ENCODE results near the gene PIK3CG. TPM values are rescaled to one million over a fixed set of nuclear protein-coding genes. Genes with fewer than 3 reads are reported as not detected.
"Not testable (repeated sequence)": the region's sequence is repeated elsewhere in the genome, so short reads cannot be mapped to it uniquely, and the experiment has no call there.

PIK3CG gene
- total RNA-seq, 6 donors from 2014 or later: 7.1 to 21.9 (median 10.1) TPM

DNA sequence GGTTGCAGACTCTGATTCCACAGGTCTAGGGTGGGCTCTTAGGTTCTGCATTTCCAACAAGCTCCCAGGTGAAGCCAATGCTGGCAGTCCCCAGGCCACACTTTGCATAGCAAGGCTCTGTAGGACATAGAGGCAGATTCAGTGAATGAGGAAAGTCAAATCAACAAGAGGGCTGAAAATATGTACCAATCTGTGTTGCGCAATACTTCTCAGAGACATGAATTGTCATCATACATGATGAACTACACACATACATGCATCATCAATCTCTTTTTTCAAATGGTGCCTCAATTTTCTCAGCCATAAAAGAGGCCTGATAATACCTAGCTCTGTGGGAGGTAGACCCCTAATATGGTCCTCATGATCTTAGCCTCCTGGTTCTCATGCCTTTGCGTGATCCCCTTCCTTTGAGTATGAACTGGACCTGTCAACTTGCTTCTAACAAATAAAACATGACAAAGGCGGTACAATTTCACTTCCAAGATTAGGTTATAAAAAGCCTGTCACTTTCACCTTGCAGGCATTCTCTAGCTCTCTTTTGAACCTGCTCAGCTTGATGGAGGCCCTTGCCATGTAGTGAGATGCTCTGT, 49.0 kb downstream of the PIK3CG start:
- Histone ChIP-seq H3K4me1 (no peaks in the 10 kb centered on the region), H3K27ac (no peak overlapping the region), H3K36me3 (no peaks in the 10 kb centered on the region), H3K9me3 (no peaks in the 10 kb centered on the region), H3K27me3 (no peaks in the 10 kb centered on the region), H3K4me3 (no peak overlapping the region)
- DNase-seq (no peak), ATAC-seq (ENCODE audit: low FRiP score in 2 of 2) (no peak)
- TF ChIP-seq POLR2A (IDR thresholded peaks at IDR 0.05): no peak
- no peak for TF ChIP-seq EP300 (IDR thresholded peaks at IDR 0.05)
- TF ChIP-seq, protein P1, sequence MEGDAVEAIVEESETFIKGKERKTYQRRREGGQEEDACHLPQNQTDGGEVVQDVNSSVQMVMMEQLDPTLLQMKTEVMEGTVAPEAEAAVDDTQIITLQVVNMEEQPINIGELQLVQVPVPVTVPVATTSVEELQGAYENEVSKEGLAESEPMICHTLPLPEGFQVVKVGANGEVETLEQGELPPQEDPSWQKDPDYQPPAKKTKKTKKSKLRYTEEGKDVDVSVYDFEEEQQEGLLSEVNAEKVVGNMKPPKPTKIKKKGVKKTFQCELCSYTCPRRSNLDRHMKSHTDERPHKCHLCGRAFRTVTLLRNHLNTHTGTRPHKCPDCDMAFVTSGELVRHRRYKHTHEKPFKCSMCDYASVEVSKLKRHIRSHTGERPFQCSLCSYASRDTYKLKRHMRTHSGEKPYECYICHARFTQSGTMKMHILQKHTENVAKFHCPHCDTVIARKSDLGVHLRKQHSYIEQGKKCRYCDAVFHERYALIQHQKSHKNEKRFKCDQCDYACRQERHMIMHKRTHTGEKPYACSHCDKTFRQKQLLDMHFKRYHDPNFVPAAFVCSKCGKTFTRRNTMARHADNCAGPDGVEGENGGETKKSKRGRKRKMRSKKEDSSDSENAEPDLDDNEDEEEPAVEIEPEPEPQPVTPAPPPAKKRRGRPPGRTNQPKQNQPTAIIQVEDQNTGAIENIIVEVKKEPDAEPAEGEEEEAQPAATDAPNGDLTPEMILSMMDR (IDR thresholded peaks at IDR 0.05): no peak
- no peak for TF ChIP-seq POLR2AphosphoS5 (IDR thresholded peaks at IDR 0.05)
- 98 to 99% methylated on average over 3 of the region's 3 CpGs for WGBS, 2 donors

DNA sequence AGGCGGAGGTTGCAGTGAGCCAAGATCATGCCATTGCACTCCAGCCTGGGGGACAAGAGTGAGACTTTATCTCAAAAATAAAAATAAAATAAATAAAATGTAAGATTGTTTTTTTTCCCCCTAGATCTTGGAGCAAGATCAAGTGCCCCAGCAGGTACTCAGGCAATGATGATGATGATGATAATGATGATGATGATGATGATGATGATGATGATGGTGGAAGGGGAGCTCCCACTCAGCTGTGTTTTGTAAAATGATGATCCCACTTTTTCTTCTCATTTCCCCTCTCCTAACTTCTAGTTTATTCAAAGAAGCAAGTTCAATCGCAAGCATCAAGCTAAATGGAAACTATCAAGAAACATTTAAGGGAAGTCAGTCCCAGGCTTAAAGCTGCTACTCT, 50.3 kb downstream of the PIK3CG start:
- Histone ChIP-seq H3K36me3 (no peaks in the 10 kb centered on the region), H3K4me3 (no peak overlapping the region), H3K27me3 (no peaks in the 10 kb centered on the region), H3K27ac (no peak overlapping the region), H3K9me3 (no peaks in the 10 kb centered on the region), H3K4me1 (no peaks in the 10 kb centered on the region)
- 89 to 90% methylated on average over 2 of the region's 2 CpGs for WGBS, 2 donors
- TF ChIP-seq POLR2A (IDR thresholded peaks at IDR 0.05): no peak
- no peak for TF ChIP-seq EP300 (IDR thresholded peaks at IDR 0.05)
- no peak for TF ChIP-seq POLR2AphosphoS5 (IDR thresholded peaks at IDR 0.05)
- TF ChIP-seq, protein P1 (IDR thresholded peaks at IDR 0.05): no peak
- ATAC-seq (ENCODE audit: low FRiP score in 2 of 2): no peak
- DNase-seq: no peak

DNA sequence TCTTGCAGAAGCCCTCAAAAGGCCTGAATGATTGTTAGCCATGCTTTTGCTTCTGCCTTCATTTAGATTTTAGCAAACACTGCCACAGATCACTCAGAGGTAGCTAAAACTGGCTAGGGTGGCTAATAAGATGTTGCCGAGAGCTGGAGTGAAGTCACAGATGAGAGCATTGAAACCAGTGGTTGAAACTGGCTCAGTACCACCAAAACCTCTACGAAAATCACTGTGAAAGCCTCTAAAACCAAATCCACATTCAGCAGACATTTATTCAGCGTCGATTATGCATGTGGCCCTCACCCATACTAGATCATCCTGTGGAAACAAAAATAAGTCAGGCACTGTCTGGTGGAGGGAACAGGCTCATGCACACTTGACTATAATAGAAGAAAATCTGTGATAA, 50.8 kb downstream of the PIK3CG start:
- WGBS, 2 donors: 83 to 93% methylated on average over 4 of the region's 4 CpGs
- Histone ChIP-seq H3K4me3 (no peak overlapping the region), H3K27me3 (no peaks in the 10 kb centered on the region), H3K36me3 (no peaks in the 10 kb centered on the region), H3K4me1 (no peaks in the 10 kb centered on the region), H3K27ac (no peak overlapping the region), H3K9me3 (no peaks in the 10 kb centered on the region)
- DNase-seq: no peak
- TF ChIP-seq EP300 (IDR thresholded peaks at IDR 0.05) (no peak), POLR2A (IDR thresholded peaks at IDR 0.05) (no peak), POLR2AphosphoS5 (IDR thresholded peaks at IDR 0.05) (no peak)
- TF ChIP-seq, protein P1 (IDR thresholded peaks at IDR 0.05): no peak
- no peak for ATAC-seq (ENCODE audit: low FRiP score in 2 of 2)

DNA sequence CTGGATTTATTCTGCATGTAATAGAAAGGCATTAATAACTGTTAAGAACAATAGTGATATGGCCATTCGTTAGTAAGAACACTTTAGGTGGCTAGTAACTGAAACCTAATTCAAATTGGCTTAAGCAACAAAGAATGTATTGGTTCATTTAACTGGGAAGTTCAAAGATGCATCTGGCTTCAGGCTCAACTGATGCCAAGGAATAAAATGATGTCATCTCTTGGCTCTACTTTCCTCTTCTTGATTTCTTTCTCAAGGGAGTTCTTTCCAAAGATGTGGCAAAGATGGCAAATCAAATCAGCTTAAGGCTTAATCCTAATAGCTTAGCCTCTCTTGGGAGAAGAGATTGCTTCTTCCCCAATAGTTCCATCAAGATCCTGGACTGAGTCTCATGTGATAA, 51.6 kb downstream of the PIK3CG start:
- ATAC-seq (ENCODE audit: low FRiP score in 2 of 2) (no peak), DNase-seq (no peak)
- H3K4me1 ChIP-seq: no peaks in the 10 kb centered on the region
- H3K27ac ChIP-seq: no peak overlapping the region
- 85 to 88% methylated on average over 1 of the region's 1 CpG for WGBS, 2 donors
- no peaks in the 10 kb centered on the region for H3K9me3 ChIP-seq
- H3K36me3 ChIP-seq: no peaks in the 10 kb centered on the region
- no peak for TF ChIP-seq EP300 (IDR thresholded peaks at IDR 0.05)
- TF ChIP-seq POLR2AphosphoS5 (IDR thresholded peaks at IDR 0.05): no peak
- TF ChIP-seq, protein P1 (IDR thresholded peaks at IDR 0.05): no peak
- no peak for TF ChIP-seq POLR2A (IDR thresholded peaks at IDR 0.05)
- H3K4me3 ChIP-seq: no peak overlapping the region
- no peaks in the 10 kb centered on the region for H3K27me3 ChIP-seq

DNA sequence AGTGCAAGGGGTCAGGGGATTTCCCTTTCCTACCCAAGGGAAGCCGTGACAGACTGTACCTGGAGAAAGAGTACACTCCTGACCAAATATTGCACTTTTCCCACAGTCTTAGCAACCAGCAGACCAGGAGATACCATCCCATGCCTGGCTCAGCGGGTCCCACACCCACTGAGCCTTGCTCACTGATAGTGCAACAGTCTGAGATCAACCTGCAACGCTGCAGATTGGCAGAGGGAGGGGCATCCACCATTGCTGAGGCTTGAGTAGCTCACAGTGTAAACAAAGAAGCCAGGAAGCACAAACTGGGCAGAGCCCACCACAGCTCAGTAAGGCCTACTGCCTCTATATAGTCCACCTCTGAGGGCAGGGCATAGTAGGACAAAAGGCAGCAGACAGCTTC, 53.9 kb downstream of the PIK3CG start:
- H3K4me1 ChIP-seq: no peaks in the 10 kb centered on the region
- H3K9me3 ChIP-seq: no peaks in the 10 kb centered on the region
- H3K27ac ChIP-seq: no peak overlapping the region
- no peak overlapping the region for H3K4me3 ChIP-seq
- H3K36me3 ChIP-seq: no peaks in the 10 kb centered on the region
- DNase-seq (no peak), ATAC-seq (ENCODE audit: low FRiP score in 2 of 2) (no peak)
- H3K27me3 ChIP-seq: no peaks in the 10 kb centered on the region
- WGBS, 2 donors: 83 to 86% methylated on average over 1 to 3 of the region's 3 CpGs
- no peak for TF ChIP-seq POLR2A (IDR thresholded peaks at IDR 0.05)
- TF ChIP-seq EP300 (IDR thresholded peaks at IDR 0.05): no peak
- no peak for TF ChIP-seq POLR2AphosphoS5 (IDR thresholded peaks at IDR 0.05)
- TF ChIP-seq, protein P1 (IDR thresholded peaks at IDR 0.05): no peak

DNA sequence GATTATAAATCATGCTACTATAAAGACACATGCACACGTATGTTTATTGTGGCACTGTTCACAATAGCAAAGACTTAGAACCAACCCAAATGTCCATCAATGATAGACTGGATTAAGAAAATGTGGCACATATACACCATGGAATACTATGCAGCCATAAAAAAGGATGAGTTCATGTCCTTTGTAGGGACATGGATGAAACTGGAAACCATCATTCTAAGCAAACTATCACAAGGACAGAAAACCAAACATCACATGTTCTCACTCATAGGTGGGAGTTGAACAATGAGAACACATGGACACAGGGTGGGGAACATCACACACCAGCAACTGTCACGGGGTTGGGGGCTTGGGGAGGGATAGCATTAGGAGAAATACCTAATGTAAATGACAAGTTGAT, 59.4 kb downstream of the PIK3CG start:
- not testable (repeated sequence) for H3K36me3 ChIP-seq; H3K27ac ChIP-seq; ATAC-seq (ENCODE audit: low FRiP score in 2 of 2); H3K4me1 ChIP-seq; H3K27me3 ChIP-seq; H3K4me3 ChIP-seq; DNase-seq; H3K9me3 ChIP-seq
- 79% methylated on average over 2 of the region's 2 CpGs for WGBS, 2 donors

Measured in upper lobe of left lung (tissue), 6 donors.